Measurements from ENCODE around the gene KCNIP4. TPM values are rescaled to one million over a fixed set of nuclear protein-coding genes. Genes with fewer than 3 reads are reported as not detected.
A peak's percentile ranks its signal among the peaks of the same experiment; 100 is the strongest.
"Not testable (repeated sequence)": the region's sequence is repeated elsewhere in the genome, so short reads cannot be mapped to it uniquely, and the experiment has no call there.

KCNIP4 gene
- total RNA-seq, 1 donor from 2014 or later, result not detected

- H3K4me3 ChIP-seq, result no peak overlapping the region
- DNase-seq, result peak; percentile 73
- no peak overlapping the region for H3K27ac ChIP-seq
- H3K27me3 ChIP-seq, result no peaks in the 10 kb centered on the region
- H3K9me3 ChIP-seq, result no peaks in the 10 kb centered on the region
- peak; percentile 96 for ATAC-seq
- TF ChIP-seq CTCF (IDR thresholded peaks at IDR 0.05), result no peak
- intact Hi-C loops (cut with DNase I), result no loop called here
- H3K36me3 ChIP-seq, result no peaks in the 10 kb centered on the region
- no peaks in the 10 kb centered on the region for H3K4me1 ChIP-seq
Observed at GRCh38 chr4:20809812-20810211, 1138.8 kb downstream of the KCNIP4 start.

- Histone ChIP-seq H3K36me3 (no peaks in the 10 kb centered on the region), H3K9me3 (no peaks in the 10 kb centered on the region), H3K27me3 (no peaks in the 10 kb centered on the region), H3K4me1 (no peaks in the 10 kb centered on the region), H3K27ac (no peak overlapping the region), H3K4me3 (no peak overlapping the region)
- intact Hi-C loops (cut with DNase I), result no loop called here
- DNase-seq, result no peak
- no peak for ATAC-seq
- TF ChIP-seq CTCF (IDR thresholded peaks at IDR 0.05), result no peak
Observed at GRCh38 chr4:20805716-20806115, 1142.9 kb downstream of the KCNIP4 start.

GRCh38 chr4:20787940-20788665, 1160.5 kb downstream of the KCNIP4 start:
- no peaks in the 10 kb centered on the region for H3K9me3 ChIP-seq
- no peaks in the 10 kb centered on the region for H3K4me1 ChIP-seq
- intact Hi-C loops (cut with DNase I), result no loop called here
- no peaks in the 10 kb centered on the region for H3K27me3 ChIP-seq
- ATAC-seq, result no peak
- DNase-seq, result no peak
- H3K36me3 ChIP-seq, result no peaks in the 10 kb centered on the region
- no peak overlapping the region for H3K27ac ChIP-seq
- H3K4me3 ChIP-seq, result no peak overlapping the region
- no peak for TF ChIP-seq CTCF (IDR thresholded peaks at IDR 0.05)

- H3K36me3 ChIP-seq; H3K27me3 ChIP-seq; H3K9me3 ChIP-seq; H3K4me1 ChIP-seq; H3K4me3 ChIP-seq; DNase-seq; ATAC-seq; H3K27ac ChIP-seq; intact Hi-C loops (cut with DNase I): not testable (repeated sequence)
Observed at GRCh38 chr4:20783134-20783533, 1165.4 kb downstream of the KCNIP4 start.

GRCh38 chr4:20778896-20779295, 1169.7 kb downstream of the KCNIP4 start:
- no peak for TF ChIP-seq CTCF (IDR thresholded peaks at IDR 0.05)
- no peak for ATAC-seq
- intact Hi-C loops (cut with DNase I), result no loop called here

GRCh38 chr4:20773144-20773997, 1175.2 kb downstream of the KCNIP4 start:
- intact Hi-C loops (cut with DNase I), result no loop called here
- H3K27ac ChIP-seq, result no peak overlapping the region
- H3K4me1 ChIP-seq, result peaks cover 7% of the 10 kb centered on the region
- H3K36me3 ChIP-seq, result no peaks in the 10 kb centered on the region
- H3K9me3 ChIP-seq, result no peaks in the 10 kb centered on the region
- ATAC-seq (peak; percentile 97), DNase-seq (no peak)
- TF ChIP-seq CTCF (IDR thresholded peaks at IDR 0.05), result peak; percentile 72
- no peaks in the 10 kb centered on the region for H3K27me3 ChIP-seq
- H3K4me3 ChIP-seq, result no peak overlapping the region

More at GRCh38 chr4:20778896-20779295, 1169.7 kb downstream of the KCNIP4 start:
- no peaks in the 10 kb centered on the region for H3K9me3 ChIP-seq
- H3K4me1 ChIP-seq, result no peaks in the 10 kb centered on the region
- no peaks in the 10 kb centered on the region for H3K27me3 ChIP-seq
- H3K4me3 ChIP-seq, result no peak overlapping the region
- no peak overlapping the region for H3K27ac ChIP-seq
- DNase-seq, result no peak
- no peaks in the 10 kb centered on the region for H3K36me3 ChIP-seq

Data from upper lobe of right lung (tissue), 1 donor.